Measurements from ENCODE around the gene NTRK2. TPM values are rescaled to one million over a fixed set of nuclear protein-coding genes. Genes with fewer than 3 reads are reported as not detected.
A peak's percentile ranks its signal among the peaks of the same experiment; 100 is the strongest.

The NTRK2 gene
- total RNA-seq, 1 donor from 2014 or later = 0.07 TPM

GRCh38 chr9:84950879-84951811, 281.6 kb downstream of the NTRK2 start:
- TF ChIP-seq CTCF (IDR thresholded peaks at IDR 0.05) = no peak
- Mint-ChIP-seq H3K4me1 (no peaks in the 10 kb centered on the region), H3K27me3 (peaks cover 13% of the 10 kb centered on the region), H3K9me3 (no peaks in the 10 kb centered on the region), H3K27ac (no peak overlapping the region), H3K4me3 (no peak overlapping the region), H3K36me3 (ENCODE audit: low read depth) (no peaks in the 10 kb centered on the region)
- CTCF ChIA-PET = no interaction called here
- DNase-seq (no peak), ATAC-seq (ENCODE audit: low read depth) (no peak)
- POLR2A ChIA-PET = no interaction called here
- intact Hi-C loops (cut with micrococcal nuclease) = no loop called here

GRCh38 chr9:84953252-84953773, 283.8 kb downstream of the NTRK2 start:
- intact Hi-C loops (cut with micrococcal nuclease) = no loop called here
- TF ChIP-seq CTCF (IDR thresholded peaks at IDR 0.05) = no peak
- no peak overlapping the region for H3K4me3 Mint-ChIP-seq
- no peak overlapping the region for H3K27ac Mint-ChIP-seq
- CTCF ChIA-PET = no interaction called here
- H3K9me3 Mint-ChIP-seq = peaks cover 3% of the 10 kb centered on the region
- no peaks in the 10 kb centered on the region for H3K4me1 Mint-ChIP-seq
- peaks cover 12% of the 10 kb centered on the region for H3K27me3 Mint-ChIP-seq
- POLR2A ChIA-PET = no interaction called here
- no peak for ATAC-seq (ENCODE audit: low read depth)
- no peaks in the 10 kb centered on the region for H3K36me3 Mint-ChIP-seq (ENCODE audit: low read depth)
- no peak for DNase-seq

GRCh38 chr9:84953797-84954705, 284.5 kb downstream of the NTRK2 start:
- DNase-seq = peak; percentile 16
- ChIA-PET POLR2A (no interaction called here), CTCF (no interaction called here)
- H3K36me3 Mint-ChIP-seq (ENCODE audit: low read depth) = no peaks in the 10 kb centered on the region
- H3K4me1 Mint-ChIP-seq = no peaks in the 10 kb centered on the region
- no peak overlapping the region for H3K27ac Mint-ChIP-seq
- intact Hi-C loops (cut with micrococcal nuclease) = no loop called here
- peak; percentile 37 for ATAC-seq (ENCODE audit: low read depth)
- TF ChIP-seq CTCF (IDR thresholded peaks at IDR 0.05) = no peak
- no peak overlapping the region for H3K4me3 Mint-ChIP-seq
- peaks cover 12% of the 10 kb centered on the region for H3K27me3 Mint-ChIP-seq
- H3K9me3 Mint-ChIP-seq = peaks cover 3% of the 10 kb centered on the region

- ATAC-seq (ENCODE audit: low read depth) (no peak), DNase-seq (no peak)
- Mint-ChIP-seq H3K4me3 (no peak overlapping the region), H3K9me3 (peaks cover 3% of the 10 kb centered on the region), H3K27me3 (peaks cover 12% of the 10 kb centered on the region), H3K27ac (no peak overlapping the region), H3K36me3 (ENCODE audit: low read depth) (no peaks in the 10 kb centered on the region), H3K4me1 (no peaks in the 10 kb centered on the region)
- ChIA-PET POLR2A (no interaction called here), CTCF (no interaction called here)
- no peak for TF ChIP-seq CTCF (IDR thresholded peaks at IDR 0.05)
- intact Hi-C loops (cut with micrococcal nuclease) = no loop called here
Measured at GRCh38 chr9:84955155-84955554, 285.6 kb downstream of the NTRK2 start.

- H3K36me3 Mint-ChIP-seq (ENCODE audit: low read depth) = no peaks in the 10 kb centered on the region
- no peak for ATAC-seq (ENCODE audit: low read depth)
- peaks cover 12% of the 10 kb centered on the region for H3K27me3 Mint-ChIP-seq
- H3K4me3 Mint-ChIP-seq = no peak overlapping the region
- intact Hi-C loops (cut with micrococcal nuclease) = no loop called here
- peaks cover 3% of the 10 kb centered on the region for H3K9me3 Mint-ChIP-seq
- POLR2A ChIA-PET = no interaction called here
- DNase-seq = no peak
- H3K4me1 Mint-ChIP-seq = no peaks in the 10 kb centered on the region
- no peak overlapping the region for H3K27ac Mint-ChIP-seq
- TF ChIP-seq CTCF (IDR thresholded peaks at IDR 0.05) = no peak
- CTCF ChIA-PET = no interaction called here
Measured at GRCh38 chr9:84955971-84956370, 286.4 kb downstream of the NTRK2 start.

Data from activated B cell treated with CpG ODN at 0.5 μM for 24 hours (primary cell).